ENCODE measurements around the gene LHFPL2.
"Not testable (repeated sequence)": the region's sequence is repeated elsewhere in the genome, so short reads cannot be mapped to it uniquely, and the experiment has no call there.

Gene LHFPL2

GRCh38 chr5:78669331-78669730 lies 20.8 kb upstream of the LHFPL2 start:
- no peaks in the 10 kb centered on the region for H3K9me2 ChIP-seq (replicated peaks; ENCODE audit: insufficient read depth, low read length)
- H2AFZ ChIP-seq (ENCODE audit: low read depth, low read length, severe bottlenecking): no peak overlapping the region
- no peak for TF ChIP-seq CTCF (IDR thresholded peaks at IDR 0.05; ENCODE audit: insufficient read depth, low read length, poor library complexity, severe bottlenecking)
- TF ChIP-seq EZH2phosphoT487 (conservative IDR thresholded peaks at IDR 0.05; ENCODE audit: low read length): no peak

GRCh38 chr5:78667461-78668103 lies 19.0 kb upstream of the LHFPL2 start:
- H3K27me3 ChIP-seq (ENCODE audit: low read length): no peaks in the 10 kb centered on the region
- H2AFZ ChIP-seq (ENCODE audit: low read depth, low read length, severe bottlenecking): no peak overlapping the region
- no peaks in the 10 kb centered on the region for H3K9me2 ChIP-seq (replicated peaks; ENCODE audit: insufficient read depth, low read length)
- no peak overlapping the region for H3K27ac ChIP-seq (ENCODE audit: low read depth, low read length)
- no peak overlapping the region for H3K9ac ChIP-seq (ENCODE audit: low read length)
- H4K20me1 ChIP-seq (ENCODE audit: low read depth, low read length): no peaks in the 10 kb centered on the region
- H3K9me3 ChIP-seq (ENCODE audit: insufficient read depth, low read length): no peaks in the 10 kb centered on the region
- H3F3A ChIP-seq (ENCODE audit: insufficient read depth): no peaks in the 10 kb centered on the region; the same call in 1 of the 2 replicates
- TF ChIP-seq CTCF (IDR thresholded peaks at IDR 0.05; ENCODE audit: insufficient read depth, low read length, poor library complexity, severe bottlenecking) (no peak), EZH2phosphoT487 (conservative IDR thresholded peaks at IDR 0.05; ENCODE audit: low read length) (no peak)
- no peaks in the 10 kb centered on the region for H3K36me3 ChIP-seq (ENCODE audit: low read length)
- no peak overlapping the region for H3K4me3 ChIP-seq (ENCODE audit: insufficient read depth, low read length, poor library complexity, severe bottlenecking)
- H3K4me2 ChIP-seq (ENCODE audit: low read depth, low read length, poor library complexity, severe bottlenecking): no peak overlapping the region
- peaks cover 5% of the 10 kb centered on the region; the same call in 1 of the 2 replicates for H3K79me2 ChIP-seq (ENCODE audit: insufficient read depth, low read length)

More at GRCh38 chr5:78669331-78669730, 20.8 kb upstream of the LHFPL2 start:
- Histone ChIP-seq H3K4me2 (ENCODE audit: low read depth, low read length, poor library complexity, severe bottlenecking) (no peak overlapping the region), H3F3A (ENCODE audit: insufficient read depth) (no peaks in the 10 kb centered on the region; the same call in 1 of the 2 replicates), H3K79me2 (ENCODE audit: insufficient read depth, low read length) (peaks cover 5% of the 10 kb centered on the region; the same call in 1 of the 2 replicates), H3K27me3 (ENCODE audit: low read length) (no peaks in the 10 kb centered on the region), H4K20me1 (ENCODE audit: low read depth, low read length) (no peaks in the 10 kb centered on the region), H3K9me3 (ENCODE audit: insufficient read depth, low read length) (no peaks in the 10 kb centered on the region), H3K36me3 (ENCODE audit: low read length) (no peaks in the 10 kb centered on the region), H3K27ac (ENCODE audit: low read depth, low read length) (no peak overlapping the region), H3K4me3 (ENCODE audit: insufficient read depth, low read length, poor library complexity, severe bottlenecking) (no peak overlapping the region), H3K9ac (ENCODE audit: low read length) (no peak overlapping the region)

- not testable (repeated sequence) for H3F3A ChIP-seq (ENCODE audit: insufficient read depth); H3K9ac ChIP-seq (ENCODE audit: low read length); H3K4me3 ChIP-seq (ENCODE audit: insufficient read depth, low read length, poor library complexity, severe bottlenecking); H3K36me3 ChIP-seq (ENCODE audit: low read length); H3K27me3 ChIP-seq (ENCODE audit: low read length); H3K9me2 ChIP-seq (replicated peaks; ENCODE audit: insufficient read depth, low read length); H3K79me2 ChIP-seq (ENCODE audit: insufficient read depth, low read length); H3K27ac ChIP-seq (ENCODE audit: low read depth, low read length); H3K4me2 ChIP-seq (ENCODE audit: low read depth, low read length, poor library complexity, severe bottlenecking); H4K20me1 ChIP-seq (ENCODE audit: low read depth, low read length); H2AFZ ChIP-seq (ENCODE audit: low read depth, low read length, severe bottlenecking); H3K9me3 ChIP-seq (ENCODE audit: insufficient read depth, low read length)
Measured at GRCh38 chr5:78666975-78667374, 18.4 kb upstream of the LHFPL2 start.

GRCh38 chr5:78666041-78666444 lies 17.5 kb upstream of the LHFPL2 start:
- H2AFZ ChIP-seq (ENCODE audit: low read depth, low read length, severe bottlenecking): no peak overlapping the region
- no peak overlapping the region for H3K27ac ChIP-seq (ENCODE audit: low read depth, low read length)
- no peak overlapping the region for H3K4me3 ChIP-seq (ENCODE audit: insufficient read depth, low read length, poor library complexity, severe bottlenecking)
- H4K20me1 ChIP-seq (ENCODE audit: low read depth, low read length): no peaks in the 10 kb centered on the region
- H3K9me3 ChIP-seq (ENCODE audit: insufficient read depth, low read length): no peaks in the 10 kb centered on the region
- H3K9ac ChIP-seq (ENCODE audit: low read length): no peak overlapping the region
- no peak overlapping the region for H3K4me2 ChIP-seq (ENCODE audit: low read depth, low read length, poor library complexity, severe bottlenecking)
- TF ChIP-seq EZH2phosphoT487 (conservative IDR thresholded peaks at IDR 0.05; ENCODE audit: low read length): no peak
- TF ChIP-seq CTCF (IDR thresholded peaks at IDR 0.05; ENCODE audit: insufficient read depth, low read length, poor library complexity, severe bottlenecking): no peak
- no peaks in the 10 kb centered on the region for H3K79me2 ChIP-seq (ENCODE audit: insufficient read depth, low read length)
- H3K9me2 ChIP-seq (replicated peaks; ENCODE audit: insufficient read depth, low read length): no peaks in the 10 kb centered on the region
- no peaks in the 10 kb centered on the region for H3K36me3 ChIP-seq (ENCODE audit: low read length)
- no peaks in the 10 kb centered on the region for H3K27me3 ChIP-seq (ENCODE audit: low read length)
- peaks cover 3% of the 10 kb centered on the region; the same call in 1 of the 2 replicates for H3F3A ChIP-seq (ENCODE audit: insufficient read depth)
